Retinal pigment epithelial cell (primary cell): Measurements from ENCODE around the gene NPB.

Experiments used
- DNase-seq: peaks from one replicate; pipeline ENCODE4 v3.0.0-alpha.2; 2010; ENCODE audit warnings: low read depth
- H3K4me3 ChIP-seq: 2 replicates; pipeline ENCODE4 v1.5.1; 2011; ENCODE audit warnings: mild to moderate bottlenecking, low read length, control low read depth, moderate library complexity
- CTCF ChIP-seq: conservative IDR thresholded peaks from 2 replicates; pipeline ENCODE4 v1.5.1; 2011; ENCODE audit warnings: low read depth, low read length, control low read depth, inconsistent platforms

Gene NPB

GRCh38 chr17:81942167-81942553, 40.1 kb downstream of the NPB start:
- TF ChIP-seq CTCF: no peak
- no peak overlapping the region for H3K4me3 ChIP-seq
- no peak for DNase-seq

GRCh38 chr17:81944858-81945257, 42.8 kb downstream of the NPB start:
- TF ChIP-seq CTCF: no peak
- no peak overlapping the region for H3K4me3 ChIP-seq
- no peak for DNase-seq

GRCh38 chr17:81947189-81947588, 45.2 kb downstream of the NPB start, which contains the start of gene MYADML2:
TSS of gene MYADML2 (minus strand) at chr17:81947233. CDS start at chr17:81941741, 5,492 bp downstream.
- no peak within 1 kb of the TSS for H3K4me3 ChIP-seq
- TF ChIP-seq CTCF: no peak
- DNase-seq: no peak

GRCh38 chr17:81948635-81949378, 46.8 kb downstream of the NPB start:
- no peak for DNase-seq
- TF ChIP-seq CTCF: no peak
- no peak overlapping the region for H3K4me3 ChIP-seq

- no peak for DNase-seq
- no peak overlapping the region for H3K4me3 ChIP-seq
- no peak for TF ChIP-seq CTCF
Observed at GRCh38 chr17:81950501-81950900, 48.5 kb downstream of the NPB start.

GRCh38 chr17:81951785-81952684, 50.0 kb downstream of the NPB start:
- DNase-seq: no peak
- no peak overlapping the region for H3K4me3 ChIP-seq
- TF ChIP-seq CTCF: no peak
